Inferior parietal cortex (tissue), 1 donor: ENCODE results near the gene PPP1R3F.
"Not testable (repeated sequence)": the region's sequence is repeated elsewhere in the genome, so short reads cannot be mapped to it uniquely, and the experiment has no call there.

ENCODE experiments used
- DNase-seq: peaks from one replicate; pipeline ENCODE4 v3.0.0-alpha.2; 2016; ENCODE audit errors: extremely low spot score

The PPP1R3F gene

GRCh38 chrX:49273181-49273727 is 3.7 kb downstream of the PPP1R3F start:
- DNase-seq, result no peak

DNA sequence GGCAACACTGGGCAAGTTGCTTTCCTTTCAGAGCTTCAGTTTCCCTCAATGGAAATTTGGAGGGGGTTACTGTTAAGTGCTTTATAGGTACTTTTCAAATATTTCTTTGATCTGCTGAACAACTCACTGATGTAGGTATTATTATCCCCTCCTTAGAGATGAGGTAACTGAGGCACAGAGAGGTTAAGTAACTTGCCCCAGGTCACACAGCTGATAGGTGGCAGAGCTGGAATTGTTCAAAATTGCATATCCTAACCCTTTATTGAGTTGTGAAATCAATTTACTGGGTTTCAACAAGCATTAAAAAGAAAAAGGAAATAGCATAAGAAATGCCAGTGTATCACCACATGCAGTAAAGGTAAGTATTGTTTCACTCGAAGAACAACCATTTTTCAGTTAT is 6.6 kb downstream of the PPP1R3F start:
- DNase-seq, result no peak

DNA sequence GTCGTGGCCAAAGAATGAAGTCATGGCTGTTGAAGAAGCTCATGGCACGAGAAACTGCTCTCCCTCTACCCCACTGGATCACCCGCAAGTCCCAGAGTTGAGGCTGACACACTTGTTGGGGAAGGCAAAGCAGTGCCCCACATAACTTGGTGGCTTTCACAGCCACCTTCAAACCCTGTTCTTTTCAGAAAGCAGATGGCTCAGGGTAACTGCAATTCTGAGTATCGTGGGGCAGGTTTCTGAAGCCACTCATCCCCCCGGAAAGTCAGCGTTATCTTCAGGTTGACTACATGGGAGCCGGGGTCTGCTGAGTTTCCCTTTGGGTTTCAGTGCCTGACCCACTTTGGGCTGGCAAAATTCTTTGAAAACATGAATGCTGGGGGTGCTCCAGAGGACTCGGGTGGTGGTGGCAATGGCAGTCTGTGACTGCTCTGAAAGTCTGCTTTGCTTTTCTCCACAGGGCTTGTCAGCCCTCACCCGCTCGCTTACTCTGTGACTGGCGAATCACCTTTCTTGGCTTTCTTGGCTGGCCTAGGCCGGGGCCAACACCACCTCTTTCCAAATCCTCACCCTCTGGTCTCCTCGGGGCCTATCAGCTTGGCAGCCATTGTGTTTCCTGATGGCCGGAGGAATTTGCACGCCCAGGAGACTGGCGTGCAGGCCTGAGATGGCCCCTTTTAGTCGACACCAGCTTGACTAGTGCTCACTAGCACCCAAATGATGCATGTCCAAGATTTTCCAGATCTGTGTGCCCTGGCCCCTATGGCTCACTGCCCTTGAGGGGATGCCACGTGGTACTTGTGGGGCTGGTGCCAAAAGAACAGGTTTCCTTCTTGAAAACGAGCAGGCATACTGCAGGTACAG is 7.3 kb downstream of the PPP1R3F start:
- DNase-seq, result no peak

DNA sequence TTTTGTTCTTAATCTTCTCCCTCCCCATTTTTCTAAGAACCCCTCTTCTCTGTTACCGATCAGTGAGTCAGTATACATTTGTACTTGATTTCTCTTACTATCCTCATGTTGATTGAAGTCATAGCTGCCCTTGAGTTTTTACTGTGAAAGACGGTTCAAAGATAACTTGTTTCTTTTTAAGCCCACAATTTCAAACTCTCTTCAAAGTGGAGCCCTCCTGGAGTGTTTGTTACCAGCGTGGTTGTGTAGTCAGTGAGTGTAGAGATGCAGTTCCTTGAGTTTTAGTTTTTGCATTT is 7.9 kb downstream of the PPP1R3F start:
- no peak for DNase-seq

DNA sequence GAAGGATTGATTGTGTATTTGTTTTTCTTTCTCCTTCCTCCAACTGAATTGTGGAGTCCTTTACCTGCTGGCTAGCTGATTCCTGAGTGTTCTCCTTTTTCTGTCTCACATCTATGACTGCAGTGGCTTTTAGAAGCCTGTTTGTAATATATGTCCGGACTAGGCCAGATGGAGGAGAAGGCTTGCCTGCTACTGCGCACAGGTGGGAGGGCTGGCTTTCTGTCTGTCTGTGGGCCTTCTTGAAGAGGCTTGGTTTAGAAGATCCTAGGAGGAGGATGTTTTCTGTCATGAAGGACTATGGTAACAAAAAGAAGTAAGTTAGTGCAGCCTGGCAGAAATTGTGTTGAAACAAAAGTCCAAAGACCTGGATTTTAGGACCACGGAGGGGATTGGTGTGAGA is 8.5 kb downstream of the PPP1R3F start:
- no peak for DNase-seq

GRCh38 chrX:49282647-49283011 is 13.0 kb downstream of the PPP1R3F start:
- DNase-seq, result peak; percentile 19

GRCh38 chrX:49284212-49284611 is 14.6 kb downstream of the PPP1R3F start:
- DNase-seq, result no peak

- no peak for DNase-seq
Observed at GRCh38 chrX:49286136-49286535, 16.5 kb downstream of the PPP1R3F start.

- DNase-seq, result no peak
Observed at GRCh38 chrX:49286581-49286980, 17.0 kb downstream of the PPP1R3F start.

GRCh38 chrX:49287665-49288064 is 18.1 kb downstream of the PPP1R3F start:
- no peak for DNase-seq

- DNase-seq, result no peak
Observed at GRCh38 chrX:49290215-49290614, 20.6 kb downstream of the PPP1R3F start.

DNA sequence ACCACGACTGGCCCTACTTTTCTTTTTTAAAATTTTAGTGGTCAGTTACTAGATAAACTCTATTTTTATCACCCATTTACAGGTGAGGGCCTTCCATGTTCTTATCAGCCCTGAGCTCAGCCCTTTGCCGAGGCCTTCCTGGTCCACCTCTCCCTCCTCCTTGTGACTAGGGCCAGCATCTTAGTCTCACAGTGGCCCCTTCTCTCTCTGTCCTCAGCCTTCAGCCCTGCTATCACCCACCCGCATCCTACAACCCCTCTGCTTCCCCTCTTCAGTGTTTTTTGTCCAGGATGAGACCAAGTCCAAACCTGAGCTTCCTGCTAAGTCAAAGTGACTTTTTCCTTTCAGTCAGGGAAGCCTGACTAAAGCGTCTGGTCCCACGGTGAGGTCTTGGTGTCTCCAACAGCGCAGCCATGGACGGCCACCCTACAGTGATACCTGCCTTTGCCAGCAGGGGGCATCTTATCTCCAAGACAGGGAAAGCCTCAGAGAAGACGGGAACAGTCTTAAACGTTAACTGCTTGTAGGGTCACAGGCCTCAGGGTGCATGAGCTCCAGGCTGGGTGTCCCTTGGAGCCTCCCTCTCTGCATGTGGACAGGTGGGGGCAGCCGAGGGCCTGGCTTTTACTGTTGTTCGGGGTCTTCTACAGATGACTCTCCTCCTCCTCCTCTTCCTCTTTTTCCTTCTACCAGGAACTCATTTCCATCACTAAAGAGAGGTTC is 22.2 kb downstream of the PPP1R3F start:
- DNase-seq, result peak; percentile 65

DNA sequence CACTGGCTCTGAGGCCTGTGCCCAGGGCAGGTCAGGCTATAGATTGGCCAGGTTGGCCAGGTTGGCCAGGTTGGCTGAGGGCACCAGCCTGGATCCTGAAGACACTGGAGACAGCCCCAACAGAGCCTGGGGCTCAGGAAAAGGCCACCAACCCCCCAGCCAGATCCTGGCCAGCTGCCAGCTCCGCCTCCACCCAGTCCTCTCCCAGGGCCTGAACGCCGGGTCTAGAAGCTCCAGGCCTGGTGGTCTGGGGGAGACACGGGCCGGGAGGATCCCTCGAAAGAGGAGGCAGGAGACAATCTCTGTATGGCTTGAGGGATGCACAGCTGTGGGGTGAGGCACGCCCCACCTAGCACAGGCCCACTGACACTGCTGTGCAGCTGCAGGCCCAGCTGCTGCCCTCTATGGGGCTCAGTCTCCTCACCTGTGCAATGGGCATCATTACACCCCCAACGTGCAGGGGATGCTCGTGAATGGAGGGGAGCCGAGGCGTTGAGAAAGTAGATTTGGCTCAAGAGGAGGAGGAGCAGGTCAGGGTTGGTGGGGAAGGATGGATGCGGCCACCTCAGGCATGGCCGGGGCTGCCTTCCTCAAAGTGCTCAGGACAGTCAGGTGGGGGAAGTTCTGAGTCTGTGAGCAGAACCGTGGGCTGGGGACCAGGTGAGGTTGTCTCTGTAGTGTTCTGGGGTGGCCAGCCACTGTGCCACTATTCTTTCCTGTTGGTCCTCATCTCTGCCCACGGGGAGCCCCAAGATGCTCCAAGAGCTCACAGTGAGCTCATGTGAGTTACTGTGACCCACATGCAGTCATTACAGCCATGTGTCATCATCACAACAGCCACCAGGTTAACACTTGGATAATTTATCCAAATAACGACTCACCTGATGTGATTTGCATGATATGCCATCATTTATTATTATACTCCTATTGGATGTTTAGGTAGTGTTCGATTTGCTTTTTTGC is 23.1 kb downstream of the PPP1R3F start:
- no peak for DNase-seq

GRCh38 chrX:49299293-49299692 is 29.7 kb downstream of the PPP1R3F start:
- DNase-seq, result not testable (repeated sequence)

DNA sequence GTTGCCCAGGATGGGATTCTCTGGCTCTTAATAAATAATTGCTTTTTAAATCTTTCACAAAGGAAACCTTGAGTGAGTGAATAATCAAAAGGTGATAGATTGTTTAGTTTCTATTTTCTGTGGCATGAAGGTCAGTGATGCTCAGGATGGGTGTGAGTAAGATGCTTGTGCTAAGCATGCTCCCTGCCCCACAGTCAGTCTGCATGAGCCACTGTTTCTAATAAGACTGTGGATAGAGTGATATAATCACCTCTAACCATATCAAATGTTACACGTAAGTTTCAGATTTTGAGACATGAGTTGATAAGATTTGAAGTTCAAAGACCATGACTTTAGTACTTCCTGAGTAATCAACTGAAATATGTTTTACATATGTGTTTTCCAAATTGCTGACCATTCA is 31.1 kb downstream of the PPP1R3F start:
- DNase-seq, result no peak

DNA sequence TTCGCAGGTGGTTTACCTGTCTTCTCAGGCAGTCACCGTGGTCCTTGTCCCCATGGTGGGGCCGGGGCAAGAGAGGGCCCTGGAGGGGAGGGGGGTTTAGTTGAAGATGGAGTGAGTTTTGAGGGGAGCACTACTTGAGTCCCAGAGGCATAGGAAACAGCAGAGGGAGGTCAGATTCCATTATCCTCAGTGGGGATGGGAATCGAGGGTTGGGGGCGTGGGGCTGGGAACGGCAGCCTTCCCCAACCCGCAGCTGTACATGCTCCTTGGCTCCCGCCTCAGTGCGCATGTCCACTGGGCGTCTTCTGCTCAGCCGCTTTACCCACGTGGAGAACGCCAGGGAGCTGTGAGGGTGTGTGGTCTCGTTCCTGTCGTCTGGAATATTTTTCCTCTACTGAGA is 33.8 kb downstream of the PPP1R3F start, which contains the start of gene GAGE10:
GAGE10 (plus strand) TSS at position 301 of the 400 bp plus-strand sequence. CDS start 1,214 bp downstream, outside the sequence.
- no peak for DNase-seq

DNA sequence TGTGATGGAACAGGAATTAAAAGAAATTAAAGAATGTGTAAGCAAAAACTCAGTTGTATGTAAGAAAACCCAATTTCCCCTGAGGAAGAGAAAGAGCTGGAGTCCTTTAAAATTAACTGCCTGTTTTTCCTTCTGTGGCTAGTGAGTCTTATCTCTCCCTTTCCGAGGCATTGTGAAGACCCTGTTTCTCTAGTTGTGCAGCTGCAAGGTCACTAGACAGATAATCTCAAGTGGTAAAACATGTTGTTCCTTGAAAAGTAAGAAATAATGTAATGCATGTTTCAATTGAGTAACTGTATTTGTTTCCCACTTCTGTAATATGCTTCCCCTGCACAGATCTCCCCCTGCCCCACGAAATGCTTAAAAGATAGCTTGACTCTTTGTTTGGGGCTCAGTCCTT is 38.2 kb downstream of the PPP1R3F start:
- not testable (repeated sequence) for DNase-seq

DNA sequence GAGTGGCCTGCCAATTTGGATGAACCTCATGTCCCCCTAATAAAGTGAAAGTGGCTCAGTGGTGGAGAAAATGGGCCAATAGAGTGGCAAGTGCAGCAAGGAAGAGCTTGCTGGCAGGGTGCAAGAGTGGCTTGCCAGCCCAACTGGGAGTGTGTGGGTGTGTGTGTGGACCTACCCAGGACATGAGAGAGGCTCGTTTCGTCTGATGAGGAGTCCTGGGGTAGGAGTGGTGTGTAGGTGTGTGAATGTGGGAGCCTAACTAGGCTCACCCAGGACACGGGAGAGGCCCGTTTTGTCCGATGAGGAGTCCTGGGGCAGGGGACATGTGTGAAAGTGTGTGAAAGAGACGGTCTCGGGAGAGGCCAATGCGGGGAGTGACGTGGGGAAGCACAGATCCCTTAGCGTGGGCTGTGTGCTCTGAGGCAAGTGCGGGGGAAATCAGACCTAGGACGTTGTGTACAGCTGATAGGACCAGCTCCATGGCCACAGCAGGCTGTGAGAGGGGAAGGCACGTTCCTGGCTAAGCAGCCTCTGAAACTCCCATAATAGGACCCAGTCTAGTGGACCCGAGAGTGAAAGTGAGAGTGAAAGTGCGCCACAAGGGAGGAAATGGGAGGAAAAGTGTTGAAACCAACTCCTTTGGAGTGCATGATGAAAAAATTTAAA is 39.1 kb downstream of the PPP1R3F start:
- no peak for DNase-seq

- no peak for DNase-seq
Observed at GRCh38 chrX:49309401-49309981, 39.9 kb downstream of the PPP1R3F start.

DNA sequence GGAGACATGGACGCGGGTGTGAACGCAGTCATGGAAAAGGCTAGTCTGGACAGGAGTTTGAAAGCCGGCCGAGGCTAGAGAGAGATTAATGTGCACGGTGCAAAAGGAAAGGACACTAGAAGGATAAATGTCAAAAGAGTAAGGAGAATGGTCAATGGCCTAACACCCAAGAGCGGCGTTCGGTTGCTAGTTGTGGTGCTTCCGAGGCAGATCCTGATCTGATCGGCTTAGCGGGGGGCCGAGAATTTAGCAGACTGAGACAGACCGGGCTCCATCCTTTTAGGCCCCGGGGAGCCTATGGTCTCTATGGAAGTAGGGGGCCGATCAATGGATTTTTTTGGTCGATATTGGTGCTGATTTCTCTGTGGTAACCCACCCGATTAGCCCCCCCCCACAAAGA is 40.8 kb downstream of the PPP1R3F start:
- no peak for DNase-seq

DNA sequence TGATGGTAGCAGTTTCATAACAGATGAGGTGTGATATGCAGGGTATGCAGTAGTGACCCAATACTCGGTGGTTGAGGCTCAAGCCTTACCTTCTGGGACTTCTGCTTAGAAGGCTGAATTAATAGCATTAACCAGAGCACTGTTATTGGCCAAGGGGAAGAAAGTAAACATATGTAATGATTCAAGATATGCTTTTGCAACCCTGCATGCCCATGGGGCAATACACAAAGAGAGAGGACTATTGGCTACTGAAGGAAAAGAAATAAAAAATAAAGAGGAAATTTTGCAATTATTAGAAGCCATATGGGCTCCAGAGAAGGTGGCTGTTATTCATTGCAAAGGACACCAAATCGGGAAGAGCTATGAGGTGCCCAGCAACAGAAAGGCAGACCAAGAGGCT is 42.6 kb downstream of the PPP1R3F start:
- no peak for DNase-seq
